ENCODE data around the gene ARHGAP18.
A peak's percentile ranks its signal among the peaks of the same experiment; 100 is the strongest.

ARHGAP18 gene

DNA sequence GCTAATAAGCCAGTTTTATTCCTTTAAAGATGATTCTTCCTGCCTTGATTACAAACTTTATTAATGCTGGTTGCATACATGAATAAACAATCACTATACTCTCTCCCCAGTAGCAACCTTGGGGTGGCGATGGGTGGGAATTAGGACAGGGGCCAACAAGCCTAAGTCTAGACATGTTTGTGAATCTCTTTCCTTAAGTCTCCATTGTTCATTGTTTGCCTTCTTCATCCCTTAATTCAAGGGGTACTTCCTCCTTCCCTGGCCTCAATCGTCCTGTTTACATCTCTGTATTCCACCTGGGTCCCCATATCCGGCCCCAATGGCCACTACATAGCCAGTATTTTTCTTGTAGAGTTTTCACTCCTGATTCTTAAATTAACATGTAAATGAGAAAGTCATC is 66.0 kb downstream of the ARHGAP18 start:
- no peak for DNase-seq (ENCODE audit: low read depth)

DNA sequence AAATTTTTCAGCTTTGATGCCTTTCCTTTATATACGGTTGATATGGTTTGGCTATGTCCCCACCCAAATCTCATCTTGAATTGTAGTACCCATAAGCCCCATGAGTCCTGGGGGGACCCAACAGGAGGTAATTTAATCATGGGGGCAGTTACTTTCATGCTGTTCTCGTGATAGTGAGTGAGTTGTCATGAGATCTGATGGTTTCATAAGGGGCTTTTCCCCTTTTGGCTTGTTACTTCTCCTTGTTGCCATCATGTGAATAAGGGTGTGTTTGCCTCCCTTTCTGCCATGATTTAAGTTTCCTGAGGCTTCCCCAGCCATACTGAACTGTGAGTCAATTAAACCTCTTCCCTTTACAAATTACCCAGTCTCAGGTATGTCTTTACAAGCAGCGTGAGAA is 66.8 kb downstream of the ARHGAP18 start:
- DNase-seq (ENCODE audit: low read depth) = no peak

DNA sequence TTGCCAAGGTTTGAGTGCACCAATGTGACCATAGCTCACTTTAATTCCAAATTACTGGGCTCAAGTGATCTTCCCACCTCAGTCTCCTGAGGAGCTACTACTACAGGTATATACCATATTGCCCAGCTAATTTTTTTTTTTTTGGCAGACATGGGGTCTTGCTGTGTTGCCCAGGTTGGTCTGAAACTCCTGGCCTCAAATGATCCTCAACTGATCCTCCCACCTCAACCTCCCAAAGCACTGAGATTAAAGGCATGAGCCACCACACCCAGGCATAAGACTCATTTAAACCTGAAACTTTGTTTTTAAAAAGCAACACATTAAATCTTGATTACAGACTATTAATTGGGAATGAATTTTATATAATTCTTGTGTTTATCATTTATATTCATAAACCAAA is 67.7 kb downstream of the ARHGAP18 start:
- DNase-seq (ENCODE audit: low read depth) = no peak

DNA sequence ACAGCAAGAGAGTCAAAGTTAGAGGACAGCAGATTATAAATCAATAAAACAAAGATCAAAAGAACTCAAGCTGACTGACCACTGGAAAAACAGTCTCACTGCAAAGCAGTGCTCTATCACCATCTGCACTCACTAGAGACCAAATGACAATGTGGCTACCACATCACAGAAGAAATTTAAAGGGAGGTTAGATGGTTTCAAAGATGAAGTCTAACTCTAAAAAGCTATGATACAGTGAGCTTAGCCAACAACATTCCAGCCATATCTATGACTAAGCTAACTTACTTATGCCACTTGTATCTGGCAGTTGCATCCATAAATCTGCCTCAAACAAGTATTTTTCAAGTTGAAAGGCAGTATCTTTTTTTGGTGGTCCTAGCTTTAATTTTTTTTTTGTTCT is 68.6 kb downstream of the ARHGAP18 start:
- peak; percentile 51 for DNase-seq (ENCODE audit: low read depth)

DNA sequence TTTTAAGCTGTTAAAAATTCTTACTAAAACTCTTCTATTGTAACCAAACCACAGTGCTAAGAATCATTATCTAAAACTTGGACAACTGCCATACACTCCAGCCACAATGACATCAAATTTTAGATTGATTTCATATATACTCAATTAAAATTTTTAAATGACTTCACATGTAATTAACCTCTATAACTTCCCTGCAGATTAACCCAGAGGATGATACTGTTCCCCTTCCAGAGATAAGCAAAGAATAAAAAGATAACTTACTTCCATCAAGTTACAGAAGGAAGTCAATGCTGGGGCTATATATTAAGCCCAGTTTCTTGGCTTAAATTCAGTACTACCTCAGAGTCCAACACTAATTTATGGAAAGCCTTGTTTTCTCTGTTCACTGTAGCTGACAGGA is 71.3 kb downstream of the ARHGAP18 start:
- no peak for DNase-seq (ENCODE audit: low read depth)

DNA sequence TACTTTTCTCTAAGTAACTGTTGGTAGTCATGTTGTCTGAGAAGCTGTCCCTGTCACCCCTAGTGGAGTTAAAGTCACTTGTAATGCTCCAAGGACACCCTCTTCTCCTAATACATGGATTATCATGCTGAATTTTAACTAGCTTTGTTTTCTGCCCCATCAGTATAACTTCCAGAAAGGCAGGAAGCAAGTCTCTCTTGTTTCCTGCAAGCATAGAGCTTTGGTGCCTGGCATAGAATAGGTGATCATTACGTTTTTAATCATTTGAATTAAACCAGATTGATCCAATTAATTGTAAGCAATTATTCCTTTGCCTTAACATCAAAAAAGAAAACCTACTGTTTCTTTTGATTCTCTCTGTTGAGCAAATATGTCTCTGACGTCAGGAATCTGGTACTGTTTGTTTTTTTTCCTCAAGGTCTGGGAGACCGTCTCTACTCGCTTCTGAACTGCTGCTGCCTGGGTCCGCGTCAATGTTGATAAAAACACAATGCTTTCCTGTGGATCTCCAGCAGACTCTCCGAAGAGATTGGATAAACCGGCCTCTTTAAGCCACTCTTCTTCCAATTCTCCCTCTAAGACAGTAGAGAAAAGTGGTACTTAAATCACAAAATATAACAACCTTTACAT is 71.8 kb downstream of the ARHGAP18 start:
- DNase-seq (ENCODE audit: low read depth) = peak; percentile 65

DNA sequence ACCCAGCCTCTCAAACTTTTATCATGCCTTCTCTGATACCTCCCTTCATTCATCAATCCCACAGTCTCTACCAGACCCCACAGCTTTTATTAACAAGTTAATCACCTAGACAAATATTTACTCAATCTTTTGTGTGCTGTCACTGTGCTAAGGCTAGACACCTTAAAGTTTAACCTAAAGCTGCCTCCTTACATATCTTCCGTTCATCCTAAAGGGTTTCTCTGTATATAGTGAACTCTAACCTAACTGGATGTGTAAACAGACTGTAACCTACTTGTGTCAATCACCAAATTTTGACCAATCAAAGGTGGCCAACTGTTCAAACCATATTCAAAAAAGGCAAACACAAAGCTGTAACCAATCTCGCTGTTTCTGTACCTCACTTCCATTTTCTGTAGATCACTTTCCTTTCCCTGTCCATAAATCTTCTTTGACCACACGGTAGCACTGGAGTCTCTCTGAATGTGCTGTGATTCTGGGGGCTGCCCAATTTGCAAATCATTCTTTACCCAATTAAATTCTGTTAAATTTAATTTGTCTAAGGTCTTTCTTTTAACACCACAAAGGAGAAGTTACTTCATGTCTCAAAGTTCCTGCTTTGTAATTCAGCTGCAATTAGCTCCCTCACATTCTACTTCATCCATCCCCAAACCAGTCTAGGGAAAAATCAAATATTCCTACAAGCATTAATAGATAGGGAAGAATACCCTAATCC is 72.5 kb downstream of the ARHGAP18 start:
- no peak for DNase-seq (ENCODE audit: low read depth)

DNA sequence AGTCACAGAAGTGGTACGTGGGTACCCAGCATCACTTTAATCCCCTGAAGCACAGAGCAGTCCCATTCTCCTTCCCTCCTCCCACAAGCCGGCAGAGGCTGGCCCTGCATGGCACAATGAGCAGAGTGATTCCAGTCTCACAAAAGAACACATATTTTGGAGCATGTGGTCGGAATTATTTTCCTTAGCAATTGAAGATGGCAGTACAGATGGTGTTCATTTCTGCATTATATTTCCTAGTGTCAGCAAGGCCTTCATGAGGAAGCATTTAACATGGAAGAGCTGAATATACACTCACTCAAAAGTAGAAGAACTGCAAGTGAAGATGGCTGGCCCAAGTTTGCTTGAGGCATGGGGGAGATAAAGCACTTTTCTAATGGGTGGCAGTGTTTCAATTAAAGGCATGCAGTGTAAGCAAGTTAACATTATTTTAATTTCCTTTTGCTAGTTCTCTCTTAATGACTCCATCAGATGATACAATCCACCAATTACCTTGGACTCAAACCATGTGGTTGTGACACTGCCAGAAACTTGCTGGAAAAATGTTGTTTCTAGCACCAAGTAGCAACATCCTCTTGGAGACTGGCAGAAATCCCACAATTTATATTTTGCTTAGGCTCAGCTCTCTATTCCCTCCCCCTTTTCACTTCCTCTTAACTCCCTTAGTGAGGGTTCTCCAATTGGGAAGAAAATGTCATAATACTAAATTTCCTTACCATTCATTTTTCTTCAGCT is 74.4 kb downstream of the ARHGAP18 start:
- DNase-seq (ENCODE audit: low read depth) = no peak

DNA sequence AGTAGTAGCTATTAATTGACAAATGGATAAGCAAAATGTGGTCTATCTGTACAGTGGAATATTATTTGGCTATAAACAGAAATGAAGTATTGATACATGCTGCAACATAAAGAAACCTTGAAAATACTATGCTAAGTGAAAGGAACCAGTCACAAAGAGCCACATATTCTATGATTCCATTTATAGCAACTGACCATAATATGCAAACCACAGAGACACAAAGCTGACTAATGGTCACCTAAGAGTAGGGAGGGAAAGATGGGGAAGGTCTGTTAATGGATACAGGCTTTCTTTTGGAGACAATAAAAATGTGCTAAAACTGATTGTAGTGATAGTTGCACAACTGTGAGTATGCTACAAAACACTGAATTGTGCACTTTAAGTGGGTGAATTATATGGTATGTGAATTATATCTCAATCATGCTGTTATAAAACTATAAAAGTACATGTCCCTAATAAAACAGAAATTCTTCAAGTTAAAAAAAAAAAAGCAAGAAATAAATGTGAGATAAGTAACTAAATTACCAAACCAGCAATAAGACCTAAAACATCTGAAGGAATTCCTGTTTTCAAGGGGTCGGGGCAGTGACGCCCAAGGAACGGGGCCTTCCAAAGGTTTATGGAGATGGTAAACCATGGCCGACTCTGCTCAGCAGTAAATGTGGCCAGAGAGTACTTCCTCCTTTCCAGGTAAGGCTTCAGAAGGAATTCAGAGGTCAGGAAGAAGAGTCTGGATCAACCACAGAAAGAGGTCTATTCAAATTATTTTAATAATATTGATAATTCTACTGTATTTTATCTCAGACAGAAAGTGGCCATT is 75.4 kb downstream of the ARHGAP18 start:
- DNase-seq (ENCODE audit: low read depth) = no peak

DNA sequence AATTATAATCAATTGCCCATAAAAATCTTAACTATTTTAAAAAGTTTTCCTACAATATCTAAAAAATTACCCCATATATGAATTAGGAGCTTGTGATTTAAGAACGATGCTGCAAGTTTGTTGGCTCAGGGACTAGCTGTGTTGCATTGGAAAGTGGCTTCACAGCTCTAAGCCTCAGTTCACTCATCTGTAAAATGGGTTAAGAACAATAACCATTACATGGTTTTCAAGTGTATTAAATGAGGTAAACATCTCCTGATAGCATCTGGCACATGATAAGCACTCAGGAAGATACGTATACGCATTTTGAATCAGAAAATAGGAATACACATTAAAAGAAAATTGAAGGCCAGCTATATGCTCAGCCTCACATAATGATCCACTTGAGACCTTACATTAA is 76.4 kb downstream of the ARHGAP18 start:
- DNase-seq (ENCODE audit: low read depth) = no peak

DNA sequence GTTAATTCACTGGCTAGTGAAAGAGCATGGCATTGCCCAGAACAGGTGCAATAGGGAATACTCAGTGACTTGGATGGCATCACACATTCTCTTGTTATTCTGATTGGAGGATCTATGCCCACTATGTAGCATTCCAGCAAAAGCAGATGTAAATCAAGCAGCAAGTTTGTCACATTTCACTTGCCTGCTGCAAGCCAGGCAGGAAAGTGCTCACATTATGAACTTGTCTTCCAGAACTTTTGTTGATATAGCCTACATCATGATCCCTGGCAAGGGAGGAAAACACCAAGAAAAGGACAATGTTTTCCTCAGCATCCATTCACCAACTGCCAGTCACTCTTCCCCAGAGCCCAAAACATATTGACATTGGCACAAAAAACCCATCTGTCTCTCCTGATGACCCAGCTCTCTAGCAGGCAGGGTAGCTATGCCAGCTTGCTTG is 77.8 kb downstream of the ARHGAP18 start:
- no peak for DNase-seq (ENCODE audit: low read depth)

DNA sequence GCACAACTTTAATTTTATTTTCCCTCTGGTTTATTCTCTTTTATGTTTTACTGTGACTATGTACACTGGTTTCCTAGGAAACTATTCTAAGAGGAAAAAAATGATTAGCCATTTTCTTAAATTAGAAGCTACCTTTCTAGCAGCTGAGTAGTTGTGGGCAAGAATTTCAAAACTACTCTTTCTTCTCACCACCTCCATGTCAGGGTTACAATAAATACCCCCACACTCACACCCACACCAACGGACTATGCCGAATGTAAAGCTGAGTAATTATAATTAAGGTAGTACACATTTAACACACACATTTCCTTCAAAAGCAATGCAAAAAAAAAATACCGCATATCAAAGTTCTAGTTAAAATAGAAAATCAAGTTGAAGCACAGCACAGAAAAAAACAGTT is 78.9 kb downstream of the ARHGAP18 start:
- no peak for DNase-seq (ENCODE audit: low read depth)

DNA sequence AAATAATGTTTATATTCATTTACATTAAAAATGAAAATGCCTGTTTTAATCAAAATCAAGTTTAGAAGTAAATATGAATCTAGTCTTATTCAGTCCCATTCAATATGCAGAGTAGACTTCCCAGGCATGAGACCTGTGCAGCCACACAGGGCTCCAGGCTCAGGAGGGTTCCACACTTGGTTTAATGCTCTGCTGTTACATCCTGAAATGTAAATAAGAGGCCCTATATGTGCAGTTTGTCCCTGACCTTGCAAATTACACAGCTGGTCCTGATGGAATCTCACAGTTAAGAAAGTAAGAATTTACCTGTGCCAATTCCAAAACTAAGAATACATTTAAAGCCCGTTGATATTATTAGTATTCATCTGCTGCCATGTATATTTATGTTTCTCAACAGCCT is 79.4 kb downstream of the ARHGAP18 start:
- no peak for DNase-seq (ENCODE audit: low read depth)

DNA sequence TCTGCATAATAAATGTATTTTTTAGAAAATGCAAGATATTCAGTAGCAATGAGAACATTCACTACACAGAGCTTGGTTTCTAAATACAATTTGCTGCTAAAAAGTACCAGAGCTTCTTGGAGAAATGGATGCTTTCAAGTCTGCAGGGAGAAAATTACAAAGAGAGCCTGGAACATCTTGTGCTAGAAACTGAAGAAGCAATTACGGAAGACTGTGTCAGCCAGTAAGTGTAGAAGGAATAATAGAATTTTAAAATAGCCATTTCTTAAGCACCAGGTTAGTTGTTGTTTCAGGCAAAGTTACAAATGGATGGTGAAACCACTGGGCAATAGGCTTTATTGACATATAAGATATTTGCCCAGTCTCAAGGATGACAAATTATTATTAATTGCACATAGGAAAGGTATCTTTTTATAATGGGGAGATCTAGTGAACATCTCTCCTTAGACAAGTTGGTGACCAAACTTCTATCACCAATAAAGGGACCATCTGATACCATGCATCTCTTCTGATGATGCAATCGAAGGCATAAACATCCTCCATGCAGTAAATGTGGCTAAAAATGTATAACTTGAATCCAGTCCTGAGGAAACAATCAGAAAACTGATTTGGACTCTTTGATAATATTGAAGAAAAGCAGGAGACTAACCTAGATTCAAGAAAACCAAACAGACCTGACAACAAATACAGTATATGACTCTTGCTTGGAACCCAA is 81.7 kb downstream of the ARHGAP18 start:
- no peak for DNase-seq (ENCODE audit: low read depth)

DNA sequence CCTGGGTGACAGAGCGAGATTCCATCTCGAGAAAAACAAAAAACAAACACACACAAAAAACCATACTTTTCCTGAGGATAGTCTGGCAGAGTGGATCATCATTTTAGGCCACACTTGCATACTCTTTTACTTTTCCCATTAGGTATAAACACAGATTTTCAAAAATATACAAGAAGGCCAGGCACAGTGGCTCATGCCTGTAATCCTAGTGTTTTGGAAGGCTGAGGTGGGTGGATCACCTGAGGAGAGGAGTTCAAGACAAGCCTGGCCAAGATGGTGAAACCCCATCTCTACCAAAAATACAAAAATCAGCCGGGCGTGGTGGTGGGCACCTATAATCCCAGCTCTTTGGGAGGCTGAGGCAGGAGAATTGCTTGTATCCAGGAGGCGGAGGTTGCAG is 85.5 kb downstream of the ARHGAP18 start:
- no peak for DNase-seq (ENCODE audit: low read depth)

DNA sequence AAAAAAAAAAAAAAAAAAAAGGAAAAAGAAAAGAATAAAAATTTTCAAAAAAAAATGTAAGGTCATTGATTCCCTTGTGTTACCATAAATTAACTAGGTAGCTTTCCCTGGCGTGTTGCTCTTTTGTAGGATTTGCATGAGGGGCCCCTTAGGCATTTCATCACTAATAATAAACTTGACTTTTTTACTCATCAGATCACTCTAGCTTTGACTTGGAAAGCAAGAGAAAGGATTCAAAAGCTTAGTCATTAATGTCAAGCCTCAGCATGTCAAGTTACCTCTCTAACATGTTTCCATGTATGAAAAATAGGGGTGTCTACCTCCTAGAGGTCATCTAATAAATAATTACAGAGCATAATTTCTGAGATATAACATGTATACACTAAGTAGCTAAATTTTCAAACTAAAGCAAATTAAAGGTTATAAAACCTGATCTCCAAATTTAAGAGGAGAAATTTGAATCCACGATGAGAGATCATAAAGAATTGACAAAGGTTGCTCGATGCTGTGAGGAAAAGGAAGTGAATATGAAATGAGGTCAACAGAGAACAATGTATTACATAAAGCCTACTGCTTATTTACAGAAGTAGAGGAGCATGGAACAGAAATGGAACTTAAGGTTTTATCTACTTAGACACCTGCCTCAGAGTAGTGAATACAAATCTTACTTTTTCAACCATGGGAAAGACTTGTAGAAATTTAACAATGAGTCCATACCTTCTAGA is 86.8 kb downstream of the ARHGAP18 start:
- no peak for DNase-seq (ENCODE audit: low read depth)

DNA sequence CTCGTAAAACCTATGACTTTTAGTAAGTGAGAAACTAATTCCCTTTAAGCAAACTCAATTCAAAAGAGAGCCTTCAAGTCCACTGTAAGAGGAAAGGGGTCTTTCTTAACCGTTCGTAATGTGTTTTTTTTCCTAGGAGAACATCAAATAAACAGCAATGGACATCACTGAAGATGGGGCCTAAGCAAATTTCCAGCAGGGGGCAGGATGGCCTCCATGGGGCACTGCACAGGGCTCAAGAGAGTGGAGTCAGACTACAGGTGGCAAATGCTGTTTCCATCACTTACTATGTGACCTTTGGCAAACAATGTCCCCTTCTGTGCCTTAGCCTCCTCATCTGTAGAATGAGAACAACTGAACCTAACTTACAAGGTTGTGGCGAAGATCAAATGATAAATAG is 88.7 kb downstream of the ARHGAP18 start:
- DNase-seq (ENCODE audit: low read depth) = no peak

DNA sequence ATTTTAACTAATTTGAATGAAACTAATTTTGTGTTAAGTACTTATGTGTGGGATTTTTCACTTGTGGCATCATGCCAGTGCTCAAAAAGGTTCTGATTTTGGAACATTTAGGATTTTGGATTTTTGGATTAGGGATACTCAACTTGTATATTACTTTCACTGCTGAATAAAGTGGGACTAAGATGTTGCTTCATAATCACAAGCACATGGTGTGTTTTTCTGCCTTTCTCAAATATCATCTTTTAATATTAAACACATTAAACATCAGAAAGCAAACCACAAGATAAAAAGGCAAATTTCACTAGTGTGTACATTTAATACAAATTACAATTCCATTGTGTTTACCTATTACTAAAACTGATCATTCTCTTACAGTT is 89.8 kb downstream of the ARHGAP18 start:
- no peak for DNase-seq (ENCODE audit: low read depth)

DNA sequence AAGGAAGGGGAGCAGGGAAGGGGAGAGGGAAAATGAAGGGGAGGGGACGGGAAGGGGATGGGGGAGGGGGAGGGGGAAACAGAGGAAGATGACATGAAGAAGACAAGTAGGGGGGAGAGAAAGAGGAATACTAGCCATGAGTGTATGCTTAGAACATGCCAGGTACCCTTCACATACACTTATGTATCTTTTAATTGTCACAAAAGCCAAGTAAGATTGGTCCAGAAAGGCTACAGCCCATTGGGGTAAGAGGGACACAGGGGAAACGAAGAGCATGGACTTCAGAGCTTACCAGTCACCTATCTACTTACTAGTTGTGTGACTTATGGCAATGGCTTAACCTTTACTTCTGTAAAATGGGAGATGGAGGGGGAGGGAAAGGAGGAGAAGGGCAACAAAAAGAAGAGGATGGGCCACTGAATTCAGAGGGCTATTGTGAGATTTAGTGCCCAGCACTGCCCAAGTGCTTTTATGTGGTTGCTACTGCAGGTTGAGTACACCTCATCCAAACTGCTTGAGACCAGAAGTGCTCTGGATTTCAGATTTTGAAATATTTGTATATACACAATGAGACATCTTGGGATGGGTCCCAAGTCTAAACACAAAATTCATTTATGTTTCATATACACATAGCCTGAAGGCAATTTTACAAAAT is 90.3 kb downstream of the ARHGAP18 start:
- no peak for DNase-seq (ENCODE audit: low read depth)

DNA sequence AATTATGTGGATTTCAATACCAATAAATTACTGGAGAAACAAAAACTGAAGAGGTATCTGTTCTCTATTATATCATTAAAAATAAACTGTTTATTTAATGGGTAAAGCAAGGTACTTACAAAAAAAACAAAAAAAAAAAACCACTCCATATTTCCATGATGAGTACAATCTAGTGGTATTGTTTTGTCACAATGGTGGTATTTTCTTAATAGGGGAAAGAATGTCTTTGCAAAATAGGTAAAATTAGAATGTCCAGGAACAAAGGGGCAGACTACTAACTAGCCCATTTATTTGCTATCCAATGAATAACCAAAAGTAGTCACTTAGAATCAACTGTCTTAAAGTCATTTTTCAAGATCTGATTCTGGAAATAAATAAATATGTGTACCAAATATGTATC is 92.0 kb downstream of the ARHGAP18 start:
- DNase-seq (ENCODE audit: low read depth) = no peak

DNA sequence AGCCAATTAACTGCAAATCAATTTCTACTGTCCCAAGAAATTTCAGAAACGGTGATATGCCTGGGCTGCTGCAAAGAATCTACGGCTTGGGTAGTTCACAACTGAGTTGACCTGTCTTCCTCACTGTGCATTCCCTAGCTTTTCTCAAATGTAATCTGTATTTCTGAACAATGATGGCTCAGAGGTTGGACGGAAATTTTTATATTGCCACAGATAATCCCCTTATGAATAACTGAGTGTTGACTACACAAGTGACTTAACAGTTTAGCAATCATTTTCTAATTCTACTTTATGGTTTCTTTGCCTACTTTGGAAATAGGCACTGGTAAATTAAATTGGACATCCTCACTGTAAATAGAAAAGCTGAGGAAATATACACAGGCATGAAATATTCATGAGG is 94.5 kb downstream of the ARHGAP18 start:
- DNase-seq (ENCODE audit: low read depth) = no peak

Data from non-pigmented ciliary epithelial cell (primary cell).